Measurements from ENCODE around the gene FARS2. TPM values are rescaled to one million over a fixed set of nuclear protein-coding genes. Genes with fewer than 3 reads are reported as not detected.

The FARS2 gene
- total RNA-seq, 1 donor from 2014 or later: 18.3 TPM

- DNase-seq: no peak
- no peak for TF ChIP-seq CTCF (IDR thresholded peaks at IDR 0.05)
- H3K27me3 ChIP-seq: no peaks in the 10 kb centered on the region
- no peak overlapping the region for H3K4me3 ChIP-seq
- H3K27ac ChIP-seq: no peak overlapping the region
- peaks cover 5% of the 10 kb centered on the region for H3K36me3 ChIP-seq
- no peaks in the 10 kb centered on the region for H3K4me1 ChIP-seq
- no peak for ATAC-seq
- H3K9me3 ChIP-seq: no peaks in the 10 kb centered on the region
- intact Hi-C loops (cut with DNase I): no loop called here
Observed at GRCh38 chr6:5231289-5231688, 30.0 kb upstream of the FARS2 start.

GRCh38 chr6:5234874-5235273 lies 26.4 kb upstream of the FARS2 start:
- Histone ChIP-seq H3K27ac (no peak overlapping the region), H3K4me3 (no peak overlapping the region), H3K9me3 (no peaks in the 10 kb centered on the region), H3K4me1 (no peaks in the 10 kb centered on the region), H3K27me3 (no peaks in the 10 kb centered on the region), H3K36me3 (peaks cover 5% of the 10 kb centered on the region)
- ATAC-seq: peak; percentile 59
- DNase-seq: no peak
- intact Hi-C loops (cut with DNase I): no loop called here
- no peak for TF ChIP-seq CTCF (IDR thresholded peaks at IDR 0.05)

GRCh38 chr6:5235830-5236229 lies 25.5 kb upstream of the FARS2 start:
- no peak for ATAC-seq

GRCh38 chr6:5237805-5238204 lies 23.5 kb upstream of the FARS2 start:
- H3K9me3 ChIP-seq: no peaks in the 10 kb centered on the region
- peaks cover 5% of the 10 kb centered on the region for H3K36me3 ChIP-seq
- DNase-seq: no peak
- H3K27me3 ChIP-seq: no peaks in the 10 kb centered on the region
- no peaks in the 10 kb centered on the region for H3K4me1 ChIP-seq
- H3K4me3 ChIP-seq: no peak overlapping the region
- no peak for ATAC-seq
- no peak overlapping the region for H3K27ac ChIP-seq
- TF ChIP-seq CTCF (IDR thresholded peaks at IDR 0.05): no peak
- intact Hi-C loops (cut with DNase I): no loop called here

More at GRCh38 chr6:5235830-5236229, 25.5 kb upstream of the FARS2 start:
- H3K27ac ChIP-seq: no peak overlapping the region
- H3K9me3 ChIP-seq: no peaks in the 10 kb centered on the region
- no peak for TF ChIP-seq CTCF (IDR thresholded peaks at IDR 0.05)
- intact Hi-C loops (cut with DNase I): no loop called here
- H3K4me3 ChIP-seq: no peak overlapping the region
- peaks cover 5% of the 10 kb centered on the region for H3K36me3 ChIP-seq
- H3K27me3 ChIP-seq: no peaks in the 10 kb centered on the region
- no peaks in the 10 kb centered on the region for H3K4me1 ChIP-seq
- DNase-seq: no peak

- Histone ChIP-seq H3K27ac (no peak overlapping the region), H3K4me1 (no peaks in the 10 kb centered on the region), H3K27me3 (no peaks in the 10 kb centered on the region), H3K9me3 (no peaks in the 10 kb centered on the region), H3K36me3 (peaks cover 5% of the 10 kb centered on the region), H3K4me3 (no peak overlapping the region)
- DNase-seq (no peak), ATAC-seq (no peak)
- no peak for TF ChIP-seq CTCF (IDR thresholded peaks at IDR 0.05)
- intact Hi-C loops (cut with DNase I): no loop called here
Observed at GRCh38 chr6:5238336-5238735, 23.0 kb upstream of the FARS2 start.

- TF ChIP-seq CTCF (IDR thresholded peaks at IDR 0.05): no peak
- no peak for ATAC-seq
- Histone ChIP-seq H3K27ac (no peak overlapping the region), H3K9me3 (no peaks in the 10 kb centered on the region), H3K27me3 (no peaks in the 10 kb centered on the region), H3K4me1 (no peaks in the 10 kb centered on the region), H3K36me3 (no peaks in the 10 kb centered on the region), H3K4me3 (no peak overlapping the region)
- DNase-seq: no peak
- intact Hi-C loops (cut with DNase I): no loop called here
Observed at GRCh38 chr6:5241252-5241651, 20.1 kb upstream of the FARS2 start.

All from upper lobe of right lung (tissue), 1 donor.